ENCODE measurements around the gene A4GALT.

Gene A4GALT

GRCh38 chr22:42720263-42721044 lies at the start of gene A4GALT:
A4GALT (minus strand) TSS chr22:42720870; CDS start chr22:42693951, 26,919 bp downstream.
- FAIRE-seq (no peak), DNase-seq (ENCODE audit: insufficient read length, low spot score) (no peak)
- no peak for TF ChIP-seq CTCF (IDR thresholded peaks at IDR 0.05; ENCODE audit: insufficient read depth, missing control alignments)

- FAIRE-seq = no peak
- DNase-seq (ENCODE audit: insufficient read length, low spot score) = no peak
- TF ChIP-seq CTCF (IDR thresholded peaks at IDR 0.05; ENCODE audit: insufficient read depth, missing control alignments) = no peak
Measured at GRCh38 chr22:42770448-42770726, 49.7 kb upstream of the A4GALT start.

GRCh38 chr22:42769574-42770447 lies 49.1 kb upstream of the A4GALT start:
- no peak for TF ChIP-seq CTCF (IDR thresholded peaks at IDR 0.05; ENCODE audit: insufficient read depth, missing control alignments)
- DNase-seq (ENCODE audit: insufficient read length, low spot score) (no peak), FAIRE-seq (no peak)

GRCh38 chr22:42769238-42769573 lies 48.5 kb upstream of the A4GALT start:
- no peak for DNase-seq (ENCODE audit: insufficient read length, low spot score)
- no peak for FAIRE-seq
- no peak for TF ChIP-seq CTCF (IDR thresholded peaks at IDR 0.05; ENCODE audit: insufficient read depth, missing control alignments)

- DNase-seq (ENCODE audit: insufficient read length, low spot score) (no peak), FAIRE-seq (no peak)
- no peak for TF ChIP-seq CTCF (IDR thresholded peaks at IDR 0.05; ENCODE audit: insufficient read depth, missing control alignments)
Measured at GRCh38 chr22:42768385-42769035, 47.8 kb upstream of the A4GALT start.

GRCh38 chr22:42766860-42767259 lies 46.2 kb upstream of the A4GALT start:
- no peak for DNase-seq (ENCODE audit: insufficient read length, low spot score)
- no peak for FAIRE-seq
- no peak for TF ChIP-seq CTCF (IDR thresholded peaks at IDR 0.05; ENCODE audit: insufficient read depth, missing control alignments)
